Measurements from ENCODE around the gene SFXN1. TPM values are rescaled to one million over a fixed set of nuclear protein-coding genes. Genes with fewer than 3 reads are reported as not detected.

Gene SFXN1
- total and polyA plus RNA-seq, 12 donors = 10.1 to 142 (median 57.6) TPM

DNA sequence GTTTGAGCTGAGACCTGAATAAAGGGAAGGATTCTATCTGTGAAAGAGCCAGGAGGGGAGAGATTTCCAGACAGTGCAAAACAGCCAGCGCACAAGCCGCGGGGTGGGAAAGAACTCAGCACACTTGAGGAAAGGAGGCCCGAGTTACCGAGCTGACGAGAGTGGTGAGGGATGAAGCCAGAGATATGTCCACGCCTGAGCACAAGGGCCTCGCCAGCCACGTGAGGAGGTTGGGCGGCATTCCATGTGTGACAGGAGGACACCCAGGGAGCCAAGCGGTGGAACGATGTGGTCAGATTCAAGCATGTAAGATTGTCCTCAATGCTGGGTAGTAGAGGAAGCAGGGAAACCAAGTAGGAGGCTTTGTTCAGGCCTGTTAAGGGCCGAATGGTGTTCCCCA is 17.0 kb upstream of the SFXN1 start:
- WGBS, 4 donors = 82 to 91% (median 90%) methylated on average over 13 of the region's 13 CpGs
- intact Hi-C loops (cut with DNase I) = no loop called here
- peaks cover 6% of the 10 kb centered on the region for H3K27me3 ChIP-seq
- no peaks in the 10 kb centered on the region for H3K4me1 ChIP-seq (replicated peaks in 1 of 2)
- no peak overlapping the region for H3K27ac ChIP-seq
- TF ChIP-seq, protein P1, sequence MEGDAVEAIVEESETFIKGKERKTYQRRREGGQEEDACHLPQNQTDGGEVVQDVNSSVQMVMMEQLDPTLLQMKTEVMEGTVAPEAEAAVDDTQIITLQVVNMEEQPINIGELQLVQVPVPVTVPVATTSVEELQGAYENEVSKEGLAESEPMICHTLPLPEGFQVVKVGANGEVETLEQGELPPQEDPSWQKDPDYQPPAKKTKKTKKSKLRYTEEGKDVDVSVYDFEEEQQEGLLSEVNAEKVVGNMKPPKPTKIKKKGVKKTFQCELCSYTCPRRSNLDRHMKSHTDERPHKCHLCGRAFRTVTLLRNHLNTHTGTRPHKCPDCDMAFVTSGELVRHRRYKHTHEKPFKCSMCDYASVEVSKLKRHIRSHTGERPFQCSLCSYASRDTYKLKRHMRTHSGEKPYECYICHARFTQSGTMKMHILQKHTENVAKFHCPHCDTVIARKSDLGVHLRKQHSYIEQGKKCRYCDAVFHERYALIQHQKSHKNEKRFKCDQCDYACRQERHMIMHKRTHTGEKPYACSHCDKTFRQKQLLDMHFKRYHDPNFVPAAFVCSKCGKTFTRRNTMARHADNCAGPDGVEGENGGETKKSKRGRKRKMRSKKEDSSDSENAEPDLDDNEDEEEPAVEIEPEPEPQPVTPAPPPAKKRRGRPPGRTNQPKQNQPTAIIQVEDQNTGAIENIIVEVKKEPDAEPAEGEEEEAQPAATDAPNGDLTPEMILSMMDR (IDR thresholded peaks at IDR 0.05) = no peak
- no peak for TF ChIP-seq POLR2A (IDR thresholded peaks at IDR 0.05)
- H3K36me3 ChIP-seq (replicated peaks in 1 of 2) = no peaks in the 10 kb centered on the region
- no peak for DNase-seq
- H3K9me3 ChIP-seq (replicated peaks in 1 of 3) = no peaks in the 10 kb centered on the region
- no peak overlapping the region for H3K4me3 ChIP-seq

DNA sequence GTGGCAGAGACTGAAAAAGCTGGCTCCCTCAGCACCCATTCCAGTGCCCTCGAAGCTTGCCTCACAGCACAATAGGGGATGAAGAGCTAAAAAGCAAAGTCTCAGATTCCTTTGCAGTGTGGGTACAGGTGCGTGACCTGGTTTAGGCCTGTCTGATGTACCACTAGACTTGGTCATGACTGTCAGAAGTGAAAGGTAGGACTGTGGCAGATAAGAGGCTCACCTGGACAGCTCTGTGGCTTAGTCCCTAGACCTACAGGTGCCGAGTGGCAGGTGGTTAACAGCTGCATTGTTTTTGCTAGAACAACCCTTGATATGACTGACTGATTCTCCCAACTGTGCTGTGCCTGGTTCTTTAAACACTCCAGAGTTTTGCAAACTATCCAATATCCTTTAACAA is 14.7 kb upstream of the SFXN1 start:
- no peaks in the 10 kb centered on the region for H3K4me1 ChIP-seq (replicated peaks in 1 of 2)
- DNase-seq = no peak
- 78 to 90% (median 85%) methylated on average over 3 of the region's 3 CpGs for WGBS, 4 donors
- no peak overlapping the region for H3K27ac ChIP-seq
- peaks cover 6% of the 10 kb centered on the region for H3K27me3 ChIP-seq
- H3K4me3 ChIP-seq = no peak overlapping the region
- TF ChIP-seq, protein P1 (IDR thresholded peaks at IDR 0.05) = no peak
- no peak for TF ChIP-seq POLR2A (IDR thresholded peaks at IDR 0.05)
- no peaks in the 10 kb centered on the region for H3K36me3 ChIP-seq (replicated peaks in 1 of 2)
- no peaks in the 10 kb centered on the region for H3K9me3 ChIP-seq (replicated peaks in 1 of 3)
- intact Hi-C loops (cut with DNase I) = no loop called here

DNA sequence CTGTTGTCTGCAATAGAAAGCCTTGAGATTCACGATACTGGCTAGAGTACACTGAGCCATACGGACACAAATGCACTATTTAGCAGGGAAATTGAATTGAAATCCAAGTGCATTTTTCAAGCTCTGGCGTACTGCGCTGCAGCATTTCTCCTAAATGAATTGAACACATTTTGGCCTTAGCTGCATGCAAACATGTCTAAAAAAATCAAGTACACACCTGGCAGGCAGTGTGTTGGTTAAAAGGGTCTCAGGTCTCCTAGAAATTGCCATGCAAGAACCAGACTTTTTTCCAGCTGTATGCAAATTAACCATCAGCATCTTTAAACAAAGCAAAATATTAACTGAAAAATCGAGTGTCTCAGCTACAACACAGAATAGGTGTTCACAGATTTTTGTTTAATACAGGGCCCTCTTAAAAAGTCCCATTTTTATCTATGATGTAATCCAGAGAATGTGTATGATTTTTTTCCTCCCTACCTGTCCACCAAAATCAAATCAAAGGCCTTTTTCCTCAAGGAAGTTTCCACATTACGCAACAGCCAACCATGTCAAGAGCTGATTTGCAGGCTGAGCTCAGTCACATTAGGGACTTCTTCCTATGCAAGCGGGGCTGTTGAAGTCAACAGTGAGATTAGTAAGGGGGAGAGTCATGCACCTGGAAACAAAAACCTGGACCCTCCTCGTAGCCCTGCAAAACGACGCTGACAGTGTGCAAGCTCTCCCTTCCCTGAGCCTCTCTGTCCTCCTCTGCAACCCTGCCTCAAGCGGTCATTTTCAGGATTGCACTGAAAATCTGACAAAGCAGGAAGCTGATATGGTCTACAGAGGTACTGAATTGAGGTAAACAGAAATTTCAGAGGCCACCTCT is 14.1 kb upstream of the SFXN1 start:
- intact Hi-C loops (cut with DNase I) = no loop called here

DNA sequence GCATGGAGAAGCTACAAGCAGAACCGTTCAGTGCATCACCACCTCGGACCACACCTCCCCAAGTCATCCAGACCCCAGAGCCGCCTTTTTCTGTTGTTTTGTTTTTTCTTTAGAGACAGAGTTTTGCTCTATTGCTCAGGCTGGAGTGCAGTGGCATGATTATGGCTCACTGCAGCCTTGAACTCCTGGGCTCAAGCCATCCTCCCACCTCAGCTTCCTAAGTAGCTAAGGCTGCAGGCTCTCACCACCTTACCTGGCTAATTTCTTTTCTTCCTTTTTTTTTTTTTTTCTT is 13.5 kb upstream of the SFXN1 start:
- no peak for DNase-seq
- Histone ChIP-seq H3K27ac (no peak overlapping the region), H3K27me3 (no peaks in the 10 kb centered on the region), H3K4me3 (no peak overlapping the region), H3K4me1 (replicated peaks in 1 of 2) (no peaks in the 10 kb centered on the region), H3K9me3 (replicated peaks in 1 of 3) (no peaks in the 10 kb centered on the region), H3K36me3 (replicated peaks in 1 of 2) (no peaks in the 10 kb centered on the region)
- 2 to 6% (median 3%) methylated on average over 3 of the region's 3 CpGs for WGBS, 4 donors
- TF ChIP-seq, protein P1 (IDR thresholded peaks at IDR 0.05) = peak in 1 of 6 experiments; percentile 10
- TF ChIP-seq POLR2A (IDR thresholded peaks at IDR 0.05) = no peak
- intact Hi-C loops (cut with DNase I) = no loop called here

More for the DNA sequence above, 14.1 kb upstream of the SFXN1 start:
- H3K27ac ChIP-seq = no peak overlapping the region
- WGBS, 4 donors = 46 to 50% (median 47%) methylated on average over 11 of the region's 11 CpGs
- no peak overlapping the region for H3K4me3 ChIP-seq
- H3K9me3 ChIP-seq (replicated peaks in 1 of 3) = no peaks in the 10 kb centered on the region
- TF ChIP-seq, protein P1 (IDR thresholded peaks at IDR 0.05) = peak; percentile 45 to 66 (median 54)
- no peak for TF ChIP-seq POLR2A (IDR thresholded peaks at IDR 0.05)
- no peaks in the 10 kb centered on the region for H3K36me3 ChIP-seq (replicated peaks in 1 of 2)
- H3K27me3 ChIP-seq = no peaks in the 10 kb centered on the region
- H3K4me1 ChIP-seq (replicated peaks in 1 of 2) = no peaks in the 10 kb centered on the region
- peak in 6 of 7 donors; percentile 29 to 62 (median 42) for DNase-seq

Data from adrenal gland (tissue), 12 donors.